KOPT-K1 (cell line): ENCODE measurements around the gene MAGEB17.
"Not testable (repeated sequence)": the region's sequence is repeated elsewhere in the genome, so short reads cannot be mapped to it uniquely, and the experiment has no call there.

ENCODE experiments used
- H3K27ac ChIP-seq: fragments of 200-600 bp; sonication (generic); 2 replicates; pipeline ENCODE4 v1.5.1; 2016; ENCODE audit warnings: antibody characterized with exemption, mild to moderate bottlenecking, low read depth, low read length; ENCODE audit not compliant: poor library complexity, severe bottlenecking
- H3K36me3 ChIP-seq: fragments of 200-600 bp; sonication (generic); 2 replicates; pipeline ENCODE4 v1.5.1; 2017; ENCODE audit warnings: antibody characterized with exemption, mild to moderate bottlenecking, low read length, moderate library complexity; ENCODE audit not compliant: insufficient read depth
- H3K9me3 ChIP-seq: fragments of 200-600 bp; sonication (generic); 2 replicates; pipeline ENCODE4 v1.5.1; 2017; ENCODE audit warnings: antibody characterized with exemption, low read length, mild to moderate bottlenecking; ENCODE audit not compliant: insufficient read depth, poor library complexity, severe bottlenecking

The MAGEB17 gene

GRCh38 chrX:16142246-16142558, 25.1 kb upstream of the MAGEB17 start:
- no peak overlapping the region for H3K27ac ChIP-seq
- H3K9me3 ChIP-seq = no peaks in the 10 kb centered on the region
- H3K36me3 ChIP-seq = no peaks in the 10 kb centered on the region

- H3K27ac ChIP-seq = no peak overlapping the region
- H3K36me3 ChIP-seq = no peaks in the 10 kb centered on the region
- H3K9me3 ChIP-seq = no peaks in the 10 kb centered on the region
These were observed 23.3 kb upstream of the MAGEB17 start for GRCh38 chrX:16143968-16144367.

GRCh38 chrX:16144420-16144819, 22.9 kb upstream of the MAGEB17 start:
- H3K9me3 ChIP-seq = no peaks in the 10 kb centered on the region
- no peaks in the 10 kb centered on the region for H3K36me3 ChIP-seq
- H3K27ac ChIP-seq = no peak overlapping the region

GRCh38 chrX:16145093-16145492, 22.2 kb upstream of the MAGEB17 start:
- not testable (repeated sequence) for H3K9me3 ChIP-seq, H3K27ac ChIP-seq, H3K36me3 ChIP-seq

GRCh38 chrX:16145656-16146055, 21.6 kb upstream of the MAGEB17 start:
- H3K36me3 ChIP-seq = no peaks in the 10 kb centered on the region
- no peak overlapping the region for H3K27ac ChIP-seq
- no peaks in the 10 kb centered on the region for H3K9me3 ChIP-seq

- Histone ChIP-seq H3K27ac (no peak overlapping the region), H3K9me3 (no peaks in the 10 kb centered on the region), H3K36me3 (no peaks in the 10 kb centered on the region)
These were observed 18.4 kb upstream of the MAGEB17 start for GRCh38 chrX:16148896-16149295.

- Histone ChIP-seq H3K27ac (no peak overlapping the region), H3K9me3 (no peaks in the 10 kb centered on the region), H3K36me3 (no peaks in the 10 kb centered on the region)
These were observed 11.6 kb upstream of the MAGEB17 start for GRCh38 chrX:16155581-16156096.

- no peaks in the 10 kb centered on the region for H3K9me3 ChIP-seq
- no peak overlapping the region for H3K27ac ChIP-seq
- no peaks in the 10 kb centered on the region for H3K36me3 ChIP-seq
These were observed 10.5 kb upstream of the MAGEB17 start for GRCh38 chrX:16156692-16157331.

GRCh38 chrX:16160729-16161128, 6.6 kb upstream of the MAGEB17 start:
- Histone ChIP-seq H3K36me3 (no peaks in the 10 kb centered on the region), H3K27ac (no peak overlapping the region), H3K9me3 (no peaks in the 10 kb centered on the region)

- not testable (repeated sequence) for H3K27ac ChIP-seq, H3K9me3 ChIP-seq, H3K36me3 ChIP-seq
These were observed 6.1 kb upstream of the MAGEB17 start for GRCh38 chrX:16161173-16161572.

GRCh38 chrX:16162391-16162790, 4.9 kb upstream of the MAGEB17 start:
- H3K36me3 ChIP-seq = no peaks in the 10 kb centered on the region
- H3K27ac ChIP-seq = no peak overlapping the region
- H3K9me3 ChIP-seq = no peaks in the 10 kb centered on the region

GRCh38 chrX:16164748-16165147, 2.5 kb upstream of the MAGEB17 start:
- Histone ChIP-seq H3K27ac (no peak overlapping the region), H3K9me3 (no peaks in the 10 kb centered on the region), H3K36me3 (no peaks in the 10 kb centered on the region)

- Histone ChIP-seq H3K27ac (no peak overlapping the region), H3K36me3 (no peaks in the 10 kb centered on the region), H3K9me3 (no peaks in the 10 kb centered on the region)
These were observed 3.8 kb downstream of the MAGEB17 start for GRCh38 chrX:16171039-16171438.

GRCh38 chrX:16171944-16172343, 4.7 kb downstream of the MAGEB17 start:
- Histone ChIP-seq H3K36me3 (no peaks in the 10 kb centered on the region), H3K27ac (no peak overlapping the region), H3K9me3 (no peaks in the 10 kb centered on the region)

GRCh38 chrX:16172391-16172790, 5.1 kb downstream of the MAGEB17 start:
- Histone ChIP-seq H3K36me3 (no peaks in the 10 kb centered on the region), H3K9me3 (no peaks in the 10 kb centered on the region)

GRCh38 chrX:16175329-16176061, 8.2 kb downstream of the MAGEB17 start:
- H3K27ac ChIP-seq = no peak overlapping the region
- H3K9me3 ChIP-seq = no peaks in the 10 kb centered on the region
- H3K36me3 ChIP-seq = no peaks in the 10 kb centered on the region

More at GRCh38 chrX:16172391-16172790, 5.1 kb downstream of the MAGEB17 start:
- H3K27ac ChIP-seq = no peak overlapping the region
